NCI-H345 (cell line): ENCODE data around the gene PLA1A.
"Not testable (repeated sequence)": the region's sequence is repeated elsewhere in the genome, so short reads cannot be mapped to it uniquely, and the experiment has no call there.

Experiments used
- DNase-seq: peaks from one replicate; lab custom pipeline; 2025; lab: John Stamatoyannopoulos, UW

PLA1A gene

GRCh38 chr3:119597548-119598288, at the start of gene PLA1A:
TSS of gene PLA1A (plus strand) at chr3:119597885. CDS start at chr3:119597914, 29 bp downstream.
- no peak for DNase-seq

GRCh38 chr3:119548341-119548740, 49.3 kb upstream of the PLA1A start:
- DNase-seq: no peak

GRCh38 chr3:119550192-119550910, 47.3 kb upstream of the PLA1A start:
- DNase-seq: no peak

GRCh38 chr3:119551598-119551997, 46.1 kb upstream of the PLA1A start:
- no peak for DNase-seq

GRCh38 chr3:119552928-119553327, 44.8 kb upstream of the PLA1A start:
- not testable (repeated sequence) for DNase-seq

GRCh38 chr3:119553823-119554415, 43.8 kb upstream of the PLA1A start:
- no peak for DNase-seq

- DNase-seq: no peak
Measured at GRCh38 chr3:119555309-119555735, 42.4 kb upstream of the PLA1A start.

- DNase-seq: no peak
Measured at GRCh38 chr3:119555929-119556328, 41.8 kb upstream of the PLA1A start.

GRCh38 chr3:119557192-119557876, 40.4 kb upstream of the PLA1A start:
- DNase-seq: no peak

GRCh38 chr3:119557877-119558269, 39.8 kb upstream of the PLA1A start:
- no peak for DNase-seq

- DNase-seq: no peak
Measured at GRCh38 chr3:119558626-119559317, 38.9 kb upstream of the PLA1A start.

- no peak for DNase-seq
Measured at GRCh38 chr3:119559441-119559963, 38.2 kb upstream of the PLA1A start, which contains the start of gene CD80. TSS of gene CD80 (minus strand) at chr3:119559614. CDS start at chr3:119557728, 1,886 bp downstream.

- DNase-seq: no peak
Measured at GRCh38 chr3:119560160-119560559, 37.5 kb upstream of the PLA1A start.

GRCh38 chr3:119562307-119562961, 35.3 kb upstream of the PLA1A start:
- DNase-seq: no peak

GRCh38 chr3:119563334-119563733, 34.4 kb upstream of the PLA1A start:
- not testable (repeated sequence) for DNase-seq

- DNase-seq: no peak
Measured at GRCh38 chr3:119569156-119569555, 28.5 kb upstream of the PLA1A start.

- DNase-seq: no peak
Measured at GRCh38 chr3:119570229-119570628, 27.5 kb upstream of the PLA1A start.

GRCh38 chr3:119571230-119571629, 26.5 kb upstream of the PLA1A start:
- no peak for DNase-seq

GRCh38 chr3:119571688-119572087, 26.0 kb upstream of the PLA1A start:
- no peak for DNase-seq

GRCh38 chr3:119575507-119575906, 22.2 kb upstream of the PLA1A start:
- no peak for DNase-seq
